SJSA1 (cell line): Measurements from ENCODE around the gene ENOX2. TPM values are rescaled to one million over a fixed set of nuclear protein-coding genes. Genes with fewer than 3 reads are reported as not detected.

Experiments used
- DNase-seq, 2 experiments: peaks; one replicate each; pipeline ENCODE4 v3.0.0-alpha.2; 2015 to 2020; ENCODE audit warnings: low spot score in 2 of 2, low read depth in 1 of 2
- H3K27ac ChIP-seq: fragments of 250-450 bp; sonication (Bioruptor Pico); 2 replicates; pipeline ENCODE4 v1.5.1; 2020; ENCODE audit warnings: mild to moderate bottlenecking, moderate library complexity
- H3K27me3 ChIP-seq: fragments of 250-450 bp; sonication (Bioruptor Pico); replicated peaks from 2 replicates; pipeline ENCODE4 v1.5.1; 2020; ENCODE audit warnings: mild to moderate bottlenecking, moderate library complexity
- H3K36me3 ChIP-seq: fragments of 250-450 bp; sonication (Bioruptor Pico); 2 replicates; pipeline ENCODE4 v1.5.1; 2020; ENCODE audit warnings: mild to moderate bottlenecking
- H3K4me1 ChIP-seq: fragments of 250-450 bp; sonication (Bioruptor Pico); replicated peaks from 2 replicates; pipeline ENCODE4 v1.6.1; 2021; ENCODE audit warnings: mild to moderate bottlenecking
- H3K4me3 ChIP-seq: fragments of 250-450 bp; sonication (Bioruptor Pico); 2 replicates; pipeline ENCODE4 v1.5.1; 2020; ENCODE audit warnings: mild to moderate bottlenecking
- H3K9me3 ChIP-seq: fragments of 250-450 bp; sonication (Bioruptor Pico); replicated peaks from 2 replicates; pipeline ENCODE4 v1.5.1; 2020; ENCODE audit warnings: mild to moderate bottlenecking
- total RNA-seq: library from RNA; depleted of rRNA; stranded (reverse); fragments of >200 nt; shearing (Covaris generic); gene quantifications from 2 replicates; pipeline ENCODE4 v1.2.3, GENCODE V29; 2014

ENOX2 gene
- total RNA-seq, 1 experiment from 2014 or later, result 12.5 TPM

- H3K4me3 ChIP-seq, result no peak overlapping the region
- no peak for DNase-seq
- H3K27ac ChIP-seq, result no peak overlapping the region
Observed at GRCh38 chrX:130786030-130786429, 117.0 kb downstream of the ENOX2 start.

GRCh38 chrX:130778773-130779172 is 124.2 kb downstream of the ENOX2 start:
- Histone ChIP-seq H3K36me3 (no peaks in the 10 kb centered on the region), H3K27me3 (no peaks in the 10 kb centered on the region), H3K4me1 (no peaks in the 10 kb centered on the region), H3K9me3 (no peaks in the 10 kb centered on the region), H3K27ac (no peak overlapping the region), H3K4me3 (no peak overlapping the region)
- DNase-seq, result no peak

More at GRCh38 chrX:130786030-130786429, 117.0 kb downstream of the ENOX2 start:
- H3K4me1 ChIP-seq, result no peaks in the 10 kb centered on the region
- H3K9me3 ChIP-seq, result no peaks in the 10 kb centered on the region
- no peaks in the 10 kb centered on the region for H3K36me3 ChIP-seq
- H3K27me3 ChIP-seq, result no peaks in the 10 kb centered on the region

GRCh38 chrX:130775849-130776248 is 127.2 kb downstream of the ENOX2 start:
- Histone ChIP-seq H3K27me3 (no peaks in the 10 kb centered on the region), H3K27ac (no peak overlapping the region), H3K36me3 (no peaks in the 10 kb centered on the region), H3K4me3 (no peak overlapping the region), H3K9me3 (no peaks in the 10 kb centered on the region), H3K4me1 (peaks cover 12% of the 10 kb centered on the region)
- no peak for DNase-seq

- Histone ChIP-seq H3K9me3 (no peaks in the 10 kb centered on the region), H3K27me3 (no peaks in the 10 kb centered on the region), H3K4me1 (peaks cover 17% of the 10 kb centered on the region), H3K36me3 (no peaks in the 10 kb centered on the region), H3K4me3 (no peak overlapping the region), H3K27ac (no peak overlapping the region)
- DNase-seq, result no peak
Observed at GRCh38 chrX:130772776-130773143, 130.2 kb downstream of the ENOX2 start.

GRCh38 chrX:130772105-130772775 is 130.8 kb downstream of the ENOX2 start:
- DNase-seq, result no peak
- no peaks in the 10 kb centered on the region for H3K9me3 ChIP-seq
- peaks cover 17% of the 10 kb centered on the region for H3K4me1 ChIP-seq
- H3K27ac ChIP-seq, result no peak overlapping the region
- no peak overlapping the region for H3K4me3 ChIP-seq
- no peaks in the 10 kb centered on the region for H3K27me3 ChIP-seq
- no peaks in the 10 kb centered on the region for H3K36me3 ChIP-seq

GRCh38 chrX:130771648-130772047 is 131.4 kb downstream of the ENOX2 start:
- Histone ChIP-seq H3K4me3 (no peak overlapping the region), H3K27ac (no peak overlapping the region), H3K9me3 (no peaks in the 10 kb centered on the region), H3K4me1 (peaks cover 17% of the 10 kb centered on the region), H3K36me3 (no peaks in the 10 kb centered on the region), H3K27me3 (no peaks in the 10 kb centered on the region)
- no peak for DNase-seq

GRCh38 chrX:130771230-130771629 is 131.8 kb downstream of the ENOX2 start:
- H3K36me3 ChIP-seq, result no peaks in the 10 kb centered on the region
- DNase-seq, result no peak
- H3K4me3 ChIP-seq, result no peak overlapping the region
- H3K9me3 ChIP-seq, result no peaks in the 10 kb centered on the region
- H3K27ac ChIP-seq, result no peak overlapping the region
- H3K27me3 ChIP-seq, result no peaks in the 10 kb centered on the region
- peaks cover 17% of the 10 kb centered on the region for H3K4me1 ChIP-seq

GRCh38 chrX:130770615-130771014 is 132.4 kb downstream of the ENOX2 start:
- Histone ChIP-seq H3K9me3 (no peaks in the 10 kb centered on the region), H3K36me3 (no peaks in the 10 kb centered on the region), H3K4me1 (peaks cover 17% of the 10 kb centered on the region), H3K27ac (no peak overlapping the region), H3K4me3 (no peak overlapping the region), H3K27me3 (no peaks in the 10 kb centered on the region)
- peak in 1 of 2 experiments; percentile 10 for DNase-seq

GRCh38 chrX:130769835-130770234 is 133.2 kb downstream of the ENOX2 start:
- H3K27ac ChIP-seq, result no peak overlapping the region
- peaks cover 17% of the 10 kb centered on the region for H3K4me1 ChIP-seq
- H3K9me3 ChIP-seq, result no peaks in the 10 kb centered on the region
- no peaks in the 10 kb centered on the region for H3K27me3 ChIP-seq
- H3K36me3 ChIP-seq, result no peaks in the 10 kb centered on the region
- H3K4me3 ChIP-seq, result no peak overlapping the region
- no peak for DNase-seq

- Histone ChIP-seq H3K4me1 (no peaks in the 10 kb centered on the region), H3K27me3 (no peaks in the 10 kb centered on the region), H3K27ac (no peak overlapping the region), H3K9me3 (no peaks in the 10 kb centered on the region), H3K36me3 (no peaks in the 10 kb centered on the region), H3K4me3 (no peak overlapping the region)
- DNase-seq, result no peak
Observed at GRCh38 chrX:130758072-130758471, 144.9 kb downstream of the ENOX2 start.

GRCh38 chrX:130756233-130756632 is 146.8 kb downstream of the ENOX2 start:
- Histone ChIP-seq H3K36me3 (no peaks in the 10 kb centered on the region), H3K27ac (no peak overlapping the region), H3K4me1 (no peaks in the 10 kb centered on the region), H3K27me3 (no peaks in the 10 kb centered on the region), H3K4me3 (no peak overlapping the region), H3K9me3 (no peaks in the 10 kb centered on the region)
- DNase-seq, result no peak

- H3K27me3 ChIP-seq, result no peaks in the 10 kb centered on the region
- H3K9me3 ChIP-seq, result no peaks in the 10 kb centered on the region
- no peak overlapping the region for H3K27ac ChIP-seq
- H3K4me3 ChIP-seq, result no peak overlapping the region
- no peaks in the 10 kb centered on the region for H3K4me1 ChIP-seq
- H3K36me3 ChIP-seq, result no peaks in the 10 kb centered on the region
- no peak for DNase-seq
Observed at GRCh38 chrX:130754353-130754752, 148.7 kb downstream of the ENOX2 start.

- Histone ChIP-seq H3K27ac (no peak overlapping the region), H3K36me3 (no peaks in the 10 kb centered on the region), H3K9me3 (no peaks in the 10 kb centered on the region), H3K4me1 (no peaks in the 10 kb centered on the region), H3K27me3 (no peaks in the 10 kb centered on the region), H3K4me3 (no peak overlapping the region)
- DNase-seq, result no peak
Observed at GRCh38 chrX:130746709-130747342, 156.2 kb downstream of the ENOX2 start.

GRCh38 chrX:130746077-130746476 is 156.9 kb downstream of the ENOX2 start:
- DNase-seq, result no peak
- H3K9me3 ChIP-seq, result no peaks in the 10 kb centered on the region
- no peaks in the 10 kb centered on the region for H3K4me1 ChIP-seq
- no peaks in the 10 kb centered on the region for H3K27me3 ChIP-seq
- no peak overlapping the region for H3K27ac ChIP-seq
- no peak overlapping the region for H3K4me3 ChIP-seq
- no peaks in the 10 kb centered on the region for H3K36me3 ChIP-seq
